Activated naive CD4-positive, alpha-beta T cell treated with anti-CD3 and anti-CD28 coated beads, Interleukin-2, amount 50 U/mL, for 16 hours (primary cell): Measurements from ENCODE around the gene EFL1.

Source experiments
- DNase-seq: peaks from one replicate; pipeline ENCODE4 v3.0.0-alpha.2; 2020

EFL1 gene

DNA sequence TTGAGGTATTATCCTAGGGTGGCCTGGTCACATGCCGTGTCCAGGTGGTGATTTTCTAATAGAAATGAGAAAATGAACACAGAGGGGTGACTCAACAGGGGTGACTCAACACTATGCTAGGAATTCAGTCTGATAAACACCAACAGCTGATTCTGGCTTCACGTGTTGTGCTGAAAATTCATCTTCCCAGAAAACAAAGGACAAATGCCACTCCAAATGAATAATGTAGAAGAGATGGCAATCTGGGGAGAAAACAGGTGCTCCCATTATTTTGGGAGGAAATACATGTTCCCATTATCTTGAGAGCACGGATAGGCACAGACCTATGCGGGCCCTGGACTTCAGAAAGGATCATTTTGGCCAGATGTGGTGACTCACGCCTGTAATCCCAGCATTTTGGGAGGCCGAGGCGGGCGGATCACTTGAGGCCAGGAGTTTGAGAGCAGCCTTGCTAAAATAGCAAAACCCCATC is 115.5 kb downstream of the EFL1 start:
- no peak for DNase-seq

DNA sequence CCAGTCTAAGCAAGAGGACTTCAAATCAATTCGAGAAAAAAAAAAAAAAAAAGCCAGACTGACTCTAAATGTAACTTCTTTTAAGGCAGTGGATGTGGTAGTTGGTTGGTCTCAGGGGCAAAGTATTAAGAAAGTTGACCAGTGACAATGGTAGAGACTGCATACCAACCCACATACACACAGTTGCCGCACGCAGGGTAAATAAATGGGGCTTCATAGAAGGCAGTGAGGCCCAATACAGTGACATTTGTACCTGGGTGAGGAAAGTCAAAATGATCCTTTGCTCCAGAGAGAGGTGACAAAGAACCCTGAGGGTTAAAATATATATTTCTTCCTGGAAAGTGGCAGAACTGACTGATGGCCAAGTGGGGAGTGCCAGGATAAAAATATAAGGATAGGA is 116.0 kb downstream of the EFL1 start:
- DNase-seq, result no peak

DNA sequence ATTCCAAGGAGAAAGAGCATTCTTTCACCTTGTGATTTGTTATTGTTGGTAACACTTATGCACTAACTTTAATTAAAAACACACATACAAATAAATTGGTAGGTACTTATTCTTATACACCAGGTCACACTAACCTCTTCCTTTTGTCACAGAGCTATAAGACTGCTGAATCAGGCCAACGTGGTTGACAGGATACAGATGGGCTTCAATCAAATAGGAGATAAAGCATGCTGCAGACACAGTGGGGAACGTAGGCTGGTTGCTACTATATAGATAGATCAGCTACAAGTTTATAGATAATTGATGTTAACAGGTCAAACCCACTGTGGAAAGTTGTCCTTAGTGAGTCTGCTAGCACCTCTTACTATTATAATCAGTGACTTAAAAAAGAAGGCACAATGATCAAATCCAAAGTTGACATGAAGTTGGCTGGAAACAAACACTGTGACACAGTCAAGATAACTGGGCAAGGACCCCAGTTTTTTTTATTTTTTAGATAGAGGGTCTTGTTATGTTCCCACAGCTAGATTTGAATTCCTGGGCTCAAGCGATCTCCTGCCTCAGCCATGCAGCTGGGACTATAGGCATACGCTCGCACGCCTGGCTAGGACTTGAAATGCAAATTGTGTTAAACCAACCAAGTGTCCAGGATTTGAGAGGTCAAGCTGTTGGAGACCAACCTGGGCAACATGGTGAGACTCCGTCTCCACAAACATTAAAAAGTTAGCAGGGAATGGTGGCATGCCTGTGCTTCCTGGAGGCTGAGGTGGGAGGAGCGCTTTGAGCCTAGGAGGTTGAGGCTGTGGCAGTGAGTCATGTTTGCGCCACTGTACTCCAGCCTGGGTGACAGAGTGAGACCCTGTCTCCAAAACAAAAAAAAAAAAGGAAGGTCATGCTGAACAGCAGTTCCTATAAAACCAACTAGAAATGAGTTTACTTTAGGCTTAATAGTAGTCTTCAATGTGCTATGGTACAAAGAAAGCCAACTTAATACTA is 118.8 kb downstream of the EFL1 start:
- no peak for DNase-seq

DNA sequence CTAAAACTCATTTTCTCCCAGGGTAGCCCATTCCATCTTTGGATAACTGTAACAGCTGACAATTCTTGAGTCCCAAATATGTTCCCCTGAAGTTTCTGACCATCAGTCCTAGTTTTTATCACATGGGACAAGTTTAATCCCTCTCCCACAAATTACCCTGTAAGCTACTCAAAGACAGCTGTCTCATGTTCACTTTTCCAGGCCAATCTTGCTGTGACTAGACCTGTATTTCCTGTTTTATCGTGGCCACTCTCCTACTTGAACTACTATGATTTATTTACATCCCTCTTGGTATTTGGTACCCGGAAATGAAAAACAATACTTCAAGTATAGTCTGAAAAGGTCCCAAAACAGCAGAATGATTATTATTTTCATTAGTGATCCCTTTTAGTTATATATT is 121.6 kb downstream of the EFL1 start:
- DNase-seq, result no peak

DNA sequence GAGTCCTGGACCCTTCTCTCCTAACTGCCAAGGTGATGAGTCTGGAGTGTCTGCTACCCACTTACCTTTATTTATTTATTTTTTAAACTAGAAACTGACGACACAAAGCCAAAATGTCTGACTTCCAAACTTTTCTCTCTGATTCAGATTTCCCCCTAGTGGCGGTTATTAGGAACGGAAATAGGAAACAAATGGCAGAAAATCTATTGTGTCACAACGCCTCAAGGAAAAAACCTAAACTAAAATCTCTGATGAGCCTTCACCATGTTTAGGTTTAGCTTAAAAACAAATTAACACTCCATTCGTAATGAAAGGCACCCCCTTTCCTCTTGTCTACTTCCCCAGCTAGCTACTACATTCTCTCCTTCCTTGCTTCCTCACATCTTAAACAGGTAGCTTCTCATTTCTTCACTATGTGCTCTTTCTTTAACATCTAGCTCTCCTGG is 122.7 kb downstream of the EFL1 start:
- no peak for DNase-seq

DNA sequence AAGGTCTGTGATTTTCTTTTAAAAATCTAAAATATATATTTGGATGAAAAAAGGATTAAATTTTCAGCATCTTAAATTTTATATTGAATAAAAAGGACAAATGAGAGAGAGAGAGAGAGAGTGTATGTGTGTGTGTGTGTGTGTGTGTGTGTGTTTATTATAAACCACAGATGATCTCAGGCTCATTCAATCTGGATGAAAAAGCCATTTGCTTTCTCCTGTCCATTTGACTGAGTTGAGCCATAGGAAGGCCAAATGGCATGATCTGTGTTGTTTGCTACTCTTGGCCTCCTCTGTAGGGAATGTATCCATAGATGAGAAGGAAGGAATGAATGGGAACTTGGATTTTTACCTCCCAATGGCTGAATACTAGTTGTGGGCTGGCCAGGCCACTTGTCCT is 124.2 kb downstream of the EFL1 start:
- no peak for DNase-seq

DNA sequence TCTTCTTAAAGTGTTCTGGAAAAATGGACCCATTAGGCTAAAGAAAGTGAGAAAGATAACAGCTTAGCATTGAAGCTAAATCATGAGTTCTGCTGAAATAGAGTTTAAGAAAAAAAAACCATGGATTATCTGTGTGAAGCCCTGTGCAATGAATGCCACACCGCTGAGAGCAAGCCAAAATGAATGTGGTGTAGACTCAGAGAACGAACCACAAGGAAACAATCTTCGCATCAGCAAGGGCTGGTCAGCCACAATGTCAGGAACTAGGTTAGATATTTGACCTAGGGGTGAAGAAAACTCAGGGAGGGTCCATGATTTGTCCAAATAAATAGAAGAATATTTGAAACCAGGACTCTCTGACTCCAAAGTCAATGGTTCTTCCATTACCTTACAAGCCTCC is 125.3 kb downstream of the EFL1 start:
- no peak for DNase-seq

DNA sequence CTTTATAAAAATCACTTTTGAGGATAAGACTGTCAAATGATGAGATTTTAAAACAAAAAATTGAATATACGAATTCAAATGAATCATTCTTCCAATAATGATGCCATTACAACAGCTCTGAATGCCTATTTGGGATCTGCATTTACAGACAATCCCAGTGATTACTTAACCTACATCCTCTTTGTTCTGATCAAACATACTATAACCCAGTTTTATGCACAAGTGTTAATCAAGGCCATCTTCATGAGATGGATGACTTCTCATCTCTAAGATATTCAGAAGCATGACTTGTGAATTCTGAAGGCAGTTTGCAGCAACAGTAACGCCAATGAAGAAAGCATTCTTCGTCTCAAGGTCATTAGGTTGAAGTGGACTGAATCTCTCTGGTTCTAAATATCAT is 126.4 kb downstream of the EFL1 start:
- DNase-seq, result no peak

DNA sequence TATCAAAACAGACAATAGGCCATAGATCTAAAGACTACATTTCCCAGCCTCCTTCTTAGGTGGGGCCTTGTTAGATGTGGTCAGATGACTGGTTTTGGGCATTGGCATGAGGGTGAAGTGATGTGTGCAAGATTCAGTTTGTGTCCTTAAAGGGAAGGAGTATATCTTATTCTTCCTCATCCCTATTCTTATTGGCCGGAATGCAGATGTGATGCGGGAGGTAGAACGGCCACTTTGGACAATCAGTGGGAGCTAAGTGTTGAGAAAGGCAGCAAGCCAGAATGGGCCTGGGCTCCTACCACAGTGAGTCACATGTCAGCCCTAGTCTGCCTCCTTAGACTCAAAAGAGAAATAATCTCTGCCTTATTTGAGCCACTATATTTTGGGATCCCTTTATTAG is 126.9 kb downstream of the EFL1 start:
- no peak for DNase-seq

DNA sequence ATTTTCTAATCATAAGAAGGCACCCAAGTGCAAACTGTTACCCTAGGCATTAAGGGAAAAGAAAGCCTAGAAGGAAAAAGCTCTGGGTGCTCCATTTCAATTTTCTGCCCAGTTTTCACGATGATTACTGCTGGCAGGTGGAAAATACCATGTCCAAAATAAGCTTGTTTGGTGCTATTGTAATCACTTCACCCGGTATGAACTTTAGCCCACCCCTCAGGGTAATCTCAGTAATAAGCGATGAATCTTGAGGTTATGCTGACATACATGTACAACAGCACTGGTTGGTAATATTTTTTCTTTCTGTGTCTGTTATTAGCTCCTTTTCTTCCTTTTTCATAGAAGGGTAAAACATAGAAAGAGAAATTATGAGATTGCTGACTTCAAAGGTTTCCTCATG is 128.1 kb downstream of the EFL1 start:
- DNase-seq, result no peak

DNA sequence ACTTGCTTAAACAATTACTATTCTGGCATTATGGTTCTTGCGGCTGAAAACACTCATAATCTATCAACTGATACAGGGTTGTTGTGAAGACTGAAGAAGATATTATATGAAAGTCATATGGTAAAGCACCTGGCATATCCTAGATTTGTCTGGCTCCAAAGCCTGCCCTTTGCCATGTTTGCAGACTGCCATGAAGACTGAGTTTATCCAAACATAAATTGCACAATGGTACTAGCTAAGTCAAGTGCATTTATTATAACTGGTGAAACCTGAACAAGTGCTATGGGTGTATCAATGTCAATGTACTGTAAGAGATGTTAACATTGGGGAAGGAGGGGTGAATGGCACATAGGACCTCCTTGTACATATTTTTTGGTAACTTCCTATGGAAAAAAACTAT is 129.3 kb downstream of the EFL1 start:
- DNase-seq, result no peak

DNA sequence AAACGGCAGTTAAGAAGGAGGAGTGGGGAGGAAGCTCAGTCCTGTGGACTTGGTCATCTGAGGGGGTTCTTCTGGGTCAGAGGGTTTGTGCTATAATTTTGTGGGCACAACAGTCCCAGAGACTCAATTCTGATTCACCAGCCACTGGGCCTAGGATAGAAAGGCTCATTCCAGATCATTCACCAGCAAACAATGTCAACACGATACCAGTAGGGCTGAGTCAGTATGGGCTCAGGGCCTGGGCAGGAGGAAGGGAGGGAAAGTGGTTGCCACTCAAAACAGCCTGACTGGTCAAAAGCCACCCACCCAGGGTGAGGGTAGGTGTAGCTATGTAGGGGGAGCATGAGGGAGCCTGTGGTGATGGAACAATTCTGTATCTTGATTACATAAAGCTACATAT is 129.8 kb downstream of the EFL1 start:
- no peak for DNase-seq

DNA sequence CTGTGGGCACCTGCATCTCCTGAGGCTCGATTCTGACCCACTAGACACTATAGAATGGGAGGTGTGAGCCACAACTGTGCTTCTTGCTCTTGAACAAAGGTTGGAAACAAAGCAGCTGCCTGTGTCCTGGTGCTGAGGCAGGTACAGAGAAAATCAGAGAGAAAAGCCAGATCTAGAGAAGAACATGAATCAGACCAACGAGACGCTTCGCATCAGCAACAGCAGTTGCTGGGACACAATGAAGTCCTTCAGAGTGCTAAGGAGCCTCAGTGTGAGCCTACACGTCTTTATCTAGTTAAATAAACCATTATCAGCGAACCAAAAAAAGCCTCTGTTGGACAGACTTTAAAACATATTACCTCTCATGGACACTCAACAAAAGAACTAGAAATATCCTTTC is 130.4 kb downstream of the EFL1 start:
- DNase-seq, result no peak

DNA sequence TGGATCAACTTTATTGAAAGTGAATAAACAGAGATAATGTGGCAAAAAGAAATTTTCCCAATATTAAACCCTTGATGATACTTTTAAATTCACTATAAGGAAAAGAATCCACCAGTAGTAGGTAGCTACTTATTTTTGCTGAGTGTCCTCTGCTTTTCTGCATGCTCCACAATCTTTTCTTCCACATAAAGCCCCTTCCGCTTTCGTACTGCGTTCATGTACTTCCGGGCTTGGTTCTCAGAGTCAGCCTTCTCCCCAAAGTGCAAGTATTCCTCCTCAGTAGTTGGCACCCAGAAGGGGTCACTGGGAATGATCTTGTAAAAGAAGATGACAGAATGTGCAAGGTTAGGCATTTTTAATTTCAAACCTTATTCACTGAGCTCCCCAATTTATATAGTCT is 132.3 kb downstream of the EFL1 start:
- DNase-seq, result no peak

DNA sequence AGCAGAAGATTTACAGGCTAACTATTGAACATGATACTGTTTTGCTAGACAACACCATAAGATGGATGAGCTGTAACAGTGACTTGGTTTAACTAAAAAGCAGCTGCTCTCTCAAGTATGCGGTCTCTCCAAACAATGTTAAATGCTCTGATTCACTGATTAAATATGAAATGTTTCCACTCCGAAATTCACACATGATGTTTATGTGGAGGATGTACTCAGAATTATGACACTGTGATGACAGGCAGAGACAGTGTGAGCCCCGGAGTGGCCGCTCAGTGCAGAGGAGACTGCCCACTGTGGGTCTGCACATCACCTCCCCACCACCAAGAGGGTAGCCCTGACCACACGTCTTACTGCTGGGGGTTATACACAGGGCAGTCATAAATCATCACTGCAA is 132.8 kb downstream of the EFL1 start:
- DNase-seq, result no peak

DNA sequence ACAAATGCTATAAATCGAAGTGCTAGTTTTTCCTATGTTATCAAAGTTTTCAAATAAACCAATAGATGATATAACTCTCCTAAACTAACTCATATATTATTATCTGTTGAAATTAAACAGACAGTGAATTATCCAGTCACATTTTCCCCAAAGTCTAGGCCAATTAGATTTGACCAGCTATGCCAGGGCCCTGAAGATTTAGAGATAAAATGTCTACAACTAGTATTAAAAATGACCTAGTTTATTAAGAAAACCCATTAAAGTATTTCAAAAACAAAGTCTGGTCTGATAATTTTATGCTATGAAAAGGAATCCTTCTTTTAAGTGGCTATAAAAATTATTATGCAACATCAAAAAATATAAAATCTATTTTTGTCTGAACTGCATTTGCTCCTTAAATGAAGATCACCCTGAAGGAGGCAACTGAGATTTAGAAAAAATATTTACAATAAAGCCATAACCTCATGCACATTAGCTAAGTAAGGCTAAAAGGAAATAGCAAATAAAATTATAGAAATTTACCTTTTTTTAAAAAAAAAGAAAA is 133.3 kb downstream of the EFL1 start:
- DNase-seq, result no peak

DNA sequence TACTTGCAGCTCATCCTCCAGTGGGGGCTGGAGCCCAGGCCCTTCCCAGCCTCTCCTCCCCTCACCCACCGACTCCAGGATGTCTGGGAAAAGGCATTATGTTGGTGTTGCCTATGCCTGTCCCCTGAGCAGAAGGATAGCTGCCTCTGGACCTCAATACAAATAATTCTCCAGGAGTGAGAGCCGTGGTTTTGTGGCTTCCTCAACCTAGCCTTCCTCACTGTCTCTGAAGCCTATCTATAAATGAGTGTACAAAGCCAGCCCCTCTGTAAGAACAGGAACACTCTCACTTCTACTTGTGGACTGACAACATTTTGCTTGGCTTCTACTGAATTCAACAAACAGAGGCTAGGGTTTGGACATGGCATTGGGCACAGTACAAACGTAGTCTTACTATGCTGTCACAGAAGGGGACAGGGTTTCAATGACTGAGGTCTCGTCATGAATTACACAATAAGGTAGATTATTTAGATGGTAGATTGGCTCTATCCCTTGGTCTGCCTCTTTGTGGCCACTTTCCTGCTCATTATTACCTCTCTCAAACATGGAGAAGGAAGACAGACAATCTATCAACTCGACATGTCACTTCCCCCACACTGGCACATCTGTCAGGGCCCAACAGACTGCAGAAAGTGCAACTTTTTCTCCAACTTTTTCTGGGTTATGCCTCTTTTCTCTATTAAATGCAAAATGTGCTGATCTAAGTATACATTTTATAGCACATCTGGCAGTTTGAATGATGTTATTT is 134.0 kb downstream of the EFL1 start:
- no peak for DNase-seq

DNA sequence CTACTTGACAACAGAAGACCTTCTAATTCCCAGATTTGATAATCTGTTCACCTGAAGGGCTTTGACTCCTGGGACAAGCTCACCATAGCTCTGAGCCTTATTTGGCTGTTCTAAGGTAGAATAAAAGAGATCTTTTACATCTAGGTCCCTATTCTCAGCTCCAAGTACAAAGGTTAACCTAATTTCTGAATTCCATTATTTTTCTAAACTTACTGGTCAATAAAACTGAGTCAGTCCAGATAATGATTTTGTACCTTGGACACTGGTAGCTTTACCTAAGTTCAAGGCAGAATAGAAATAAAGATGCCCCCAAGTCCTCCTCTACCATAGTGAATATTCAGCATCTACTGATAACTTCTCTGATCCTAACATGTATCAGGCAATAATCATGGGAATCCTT is 135.0 kb downstream of the EFL1 start:
- no peak for DNase-seq

DNA sequence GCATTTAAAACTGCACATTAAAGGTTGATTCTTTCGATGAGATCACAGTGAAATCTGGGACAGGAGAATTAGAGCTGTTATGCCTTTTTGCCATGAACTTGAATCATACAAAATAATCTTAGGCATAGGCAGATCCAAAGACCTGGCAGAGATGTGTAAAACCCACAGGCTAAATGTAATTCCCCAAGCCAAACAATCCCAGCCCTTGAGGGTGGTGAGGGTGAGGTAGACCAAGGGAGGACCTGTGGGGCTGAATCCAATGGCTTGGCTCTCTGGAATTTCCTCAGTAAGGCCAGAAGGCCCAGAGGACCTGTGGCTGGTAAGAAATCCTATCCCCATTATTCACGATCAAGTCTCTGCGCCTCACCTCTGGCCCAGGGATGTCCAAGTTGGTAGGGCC is 136.2 kb downstream of the EFL1 start:
- DNase-seq, result no peak

DNA sequence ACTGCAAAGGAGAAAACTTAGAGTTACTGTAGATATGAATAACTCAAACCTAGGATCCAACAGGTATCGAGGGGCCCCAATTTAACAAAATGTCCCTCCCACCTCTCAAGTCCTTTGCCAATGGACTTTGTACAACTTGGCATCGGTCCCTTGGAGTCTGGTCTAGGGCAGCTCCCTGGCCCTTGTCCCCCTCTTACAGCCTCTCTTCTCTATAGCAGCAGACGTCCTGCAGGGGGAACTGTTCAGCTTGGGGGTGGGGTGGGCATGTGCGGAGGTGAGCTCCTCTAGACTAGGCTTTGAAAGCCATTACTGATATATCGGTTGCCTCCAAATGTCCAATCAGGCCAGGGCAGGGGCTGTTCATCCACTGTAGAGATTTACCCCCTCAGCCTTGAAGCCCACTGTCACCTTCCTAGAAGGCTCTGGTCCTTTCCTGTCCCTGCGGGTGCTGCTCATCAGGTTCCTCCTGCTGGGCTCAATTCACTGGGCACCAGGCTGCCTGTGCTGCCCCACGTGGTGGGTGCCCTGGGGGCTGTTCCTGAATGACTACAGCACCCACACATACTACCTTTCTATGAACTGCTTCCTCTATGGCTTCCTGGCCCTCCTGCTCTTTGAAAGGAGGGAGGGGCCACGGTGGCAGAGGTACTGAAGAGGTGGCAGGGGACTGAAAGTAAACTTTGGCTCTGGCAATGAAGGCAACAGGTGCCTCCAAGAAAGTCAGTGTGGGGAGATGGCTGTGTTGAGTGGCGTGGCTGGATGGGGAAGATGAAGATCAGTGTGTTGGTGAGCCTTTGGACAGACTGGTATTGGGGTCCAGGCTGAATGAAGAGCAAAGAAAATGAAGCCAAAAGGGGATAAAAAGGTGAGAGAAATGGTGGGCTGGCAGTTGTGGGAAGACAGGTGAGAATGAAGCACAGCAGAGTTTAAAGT is 137.9 kb downstream of the EFL1 start:
- no peak for DNase-seq

DNA sequence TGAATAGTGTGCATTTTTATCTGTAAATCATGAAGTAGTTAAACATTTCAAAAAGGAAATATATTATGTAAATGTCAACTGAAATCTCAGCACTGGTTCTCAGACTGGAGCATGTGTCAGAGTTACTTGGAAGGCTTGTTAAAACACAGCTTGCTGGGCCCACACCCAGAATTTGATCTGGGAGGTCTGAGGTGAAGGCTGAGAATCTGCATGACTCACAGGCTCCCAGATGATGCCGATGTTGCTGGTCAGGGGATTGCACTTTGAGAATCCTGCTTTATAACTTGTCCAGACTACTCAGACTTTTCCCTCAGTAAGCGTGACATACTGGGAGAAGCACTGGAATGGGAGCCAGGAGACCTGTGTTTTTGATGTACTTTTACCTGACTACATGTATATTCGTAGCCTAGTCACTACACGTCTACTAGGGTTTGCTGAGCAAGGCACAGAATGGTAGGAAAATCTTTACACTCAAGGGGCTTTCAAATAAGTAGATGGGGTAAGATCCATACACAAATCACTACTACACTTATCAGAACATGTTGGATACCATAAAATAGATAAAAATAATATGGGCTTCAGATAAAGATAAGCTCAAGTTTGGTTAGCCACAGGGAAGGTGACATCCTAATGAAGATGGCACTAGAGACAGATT is 139.7 kb downstream of the EFL1 start:
- no peak for DNase-seq

DNA sequence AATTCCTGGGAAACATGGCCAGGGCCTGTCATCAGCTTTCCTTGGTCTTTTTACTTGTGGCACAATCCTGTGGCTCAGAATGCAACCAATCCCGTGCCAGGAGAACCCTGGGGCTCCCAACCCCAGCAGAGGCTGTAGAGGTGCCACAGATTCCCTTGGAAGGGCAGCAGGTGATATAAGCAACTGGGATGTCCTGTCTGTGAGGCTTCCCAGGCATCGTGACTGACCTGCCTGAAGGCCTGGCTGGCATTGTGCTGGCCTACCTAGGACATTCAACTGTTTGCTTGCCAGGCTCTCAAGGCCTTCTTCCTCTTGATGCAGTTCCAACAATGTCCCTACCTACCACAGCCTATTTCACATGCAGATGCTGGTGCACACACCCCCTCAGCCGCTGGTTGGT is 144.5 kb downstream of the EFL1 start:
- no peak for DNase-seq
